ENCODE measurements around the gene PCDHGA6.

The PCDHGA6 gene

DNA sequence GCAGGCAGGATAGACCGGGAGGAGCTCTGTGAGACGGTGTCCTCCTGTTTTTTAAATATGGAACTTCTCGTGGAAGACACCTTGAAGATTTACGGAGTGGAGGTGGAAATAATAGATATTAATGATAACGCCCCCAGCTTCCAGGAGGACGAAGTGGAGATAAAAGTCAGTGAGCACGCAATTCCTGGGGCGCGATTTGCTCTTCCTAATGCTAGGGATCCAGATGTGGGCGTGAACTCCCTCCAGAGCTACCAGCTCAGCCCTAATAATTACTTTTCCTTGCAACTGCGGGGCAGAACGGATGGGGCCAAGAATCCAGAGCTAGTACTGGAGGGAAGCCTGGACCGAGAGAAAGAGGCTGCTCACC lies 47.8 kb downstream of the PCDHGA6 start:
- DNase-seq (ENCODE audit: low read depth), result no peak

DNA sequence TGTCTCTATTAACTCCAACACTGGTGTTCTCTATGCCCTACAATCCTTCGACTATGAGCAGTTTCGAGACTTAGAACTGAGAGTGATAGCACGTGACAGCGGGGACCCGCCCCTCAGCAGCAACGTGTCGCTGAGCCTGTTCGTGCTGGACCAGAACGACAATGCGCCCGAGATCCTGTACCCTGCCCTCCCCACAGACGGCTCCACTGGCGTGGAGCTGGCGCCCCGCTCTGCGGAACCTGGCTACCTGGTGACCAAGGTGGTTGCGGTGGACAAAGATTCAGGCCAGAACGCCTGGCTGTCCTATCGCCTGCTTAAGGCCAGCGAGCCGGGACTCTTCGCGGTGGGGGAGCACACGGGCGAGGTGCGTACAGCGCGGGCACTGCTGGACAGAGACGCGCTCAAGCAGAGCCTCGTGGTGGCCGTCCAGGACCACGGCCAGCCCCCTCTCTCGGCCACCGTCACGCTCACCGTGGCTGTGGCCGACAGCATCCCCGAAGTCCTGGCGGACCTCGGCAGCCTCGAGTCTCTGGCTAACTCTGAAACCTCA lies 49.1 kb downstream of the PCDHGA6 start:
- no peak for DNase-seq (ENCODE audit: low read depth)

DNA sequence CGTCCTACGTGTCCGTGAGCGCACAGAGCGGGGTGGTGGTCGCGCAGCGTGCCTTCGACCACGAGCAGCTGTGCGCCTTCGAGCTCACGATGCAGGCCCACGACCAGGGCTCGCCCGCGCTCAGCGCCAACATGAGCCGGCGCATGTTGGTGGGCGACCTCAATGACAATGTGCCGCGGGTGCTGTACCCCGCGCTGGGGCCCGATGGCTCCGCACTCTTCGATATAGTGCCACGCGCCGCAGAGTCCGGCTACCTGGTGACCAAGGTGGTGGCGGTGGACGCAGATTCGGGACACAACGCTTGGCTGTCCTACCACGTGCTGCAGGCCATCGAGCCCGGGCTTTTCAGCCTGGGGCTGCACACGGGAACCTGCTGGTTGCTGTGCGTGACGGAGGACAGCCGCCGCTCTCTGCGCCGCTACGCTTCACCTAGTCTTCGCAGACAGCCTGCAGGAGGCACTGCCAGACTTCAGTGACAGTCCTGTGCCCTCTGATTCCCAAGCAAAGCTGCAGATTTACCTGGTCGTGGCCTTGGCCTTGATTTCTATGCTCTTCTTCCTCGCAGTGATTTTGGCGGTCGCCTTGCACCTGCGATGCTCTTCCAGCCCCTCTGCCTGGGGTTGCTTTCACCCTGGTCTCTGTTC lies 54.2 kb downstream of the PCDHGA6 start:
- DNase-seq (ENCODE audit: low read depth), result no peak

All from non-pigmented ciliary epithelial cell (primary cell).